ENCODE measurements around the gene ZNF865.

GRCh38 chr19:55613930-55614710 lies 8.7 kb downstream of the ZNF865 start:
- TF ChIP-seq CTCF (conservative IDR thresholded peaks at IDR 0.05; ENCODE audit: low read depth, low read length), result no peak
- no peak for TF ChIP-seq EZH2 (IDR thresholded peaks at IDR 0.05; ENCODE audit: low read length, unreplicated experiment)
- no peak for TF ChIP-seq EZH2phosphoT487 (IDR thresholded peaks at IDR 0.05; ENCODE audit: borderline replicate concordance, low read length)

Measured in PC-3 (cell line).